Mammary epithelial cell (primary cell): ENCODE results near the gene C2CD2L.

Experiments
- CTCF ChIP-seq, 2 donors: IDR thresholded peaks in 1 of 2; conservative IDR thresholded peaks in 1 of 2; 2 replicates each; pipeline ENCODE4 v1.5.1; 2011 to 2012; ENCODE audit warnings: inconsistent platforms in 2 of 2, low read length in 2 of 2, mild to moderate bottlenecking in 2 of 2, control low read depth in 1 of 2, low read depth in 1 of 2; ENCODE audit not compliant: insufficient read depth in 1 of 2; ENCODE audit errors: extremely low read depth in 1 of 2
- EZH2 ChIP-seq: IDR thresholded peaks from 2 replicates; pipeline ENCODE4 v1.6.1; 2012; ENCODE audit warnings: low read length, inconsistent platforms, borderline replicate concordance

- TF ChIP-seq CTCF (conservative IDR thresholded peaks at IDR 0.05 in 1 of 2, IDR thresholded peaks at IDR 0.05 in 1 of 2; ENCODE audit: extremely low read depth in 1 of 2, insufficient read depth in 1 of 2, low read depth in 1 of 2, low read length in 2 of 2) = no peak
- no peak for TF ChIP-seq EZH2
Observed at GRCh38 chr11:119109843-119110242, 2.7 kb downstream of the C2CD2L start.
